ENCODE measurements around the gene CHRNG.

- TF ChIP-seq POLR2A (IDR thresholded peaks at IDR 0.05) (no peak), CTCF (IDR thresholded peaks at IDR 0.05 in 4 of 5, conservative IDR thresholded peaks at IDR 0.05 in 1 of 5) (no peak)
Observed at GRCh38 chr2:232495292-232495691, 44.2 kb upstream of the CHRNG start.

All from gastrocnemius medialis (tissue), 4 donors.